ENCODE results near the gene NPW. TPM values are rescaled to one million over a fixed set of nuclear protein-coding genes. Genes with fewer than 3 reads are reported as not detected.

The NPW gene
- total RNA-seq, 4 donors from 2014 or later = not detected

- no peaks in the 10 kb centered on the region for H3K27me3 ChIP-seq
- TF ChIP-seq CTCF (IDR thresholded peaks at IDR 0.05 in 4 of 5, conservative IDR thresholded peaks at IDR 0.05 in 1 of 5) = no peak
- TF ChIP-seq POLR2A (IDR thresholded peaks at IDR 0.05) = no peak
- H3K27ac ChIP-seq = no peak overlapping the region
- H3K4me3 ChIP-seq = no peak overlapping the region
- no peaks in the 10 kb centered on the region for H3K9me3 ChIP-seq
- intact Hi-C loops (cut with DNase I; ENCODE audit: low total_unique reads) (no loop called here), in situ Hi-C loops (cut with MboI; ENCODE audit: low sequenced_read_pairs in 4 of 4) (no loop called here)
- H3K36me3 ChIP-seq = peaks cover 0 to 48% of the 10 kb centered on the region in 2 donors
- peaks cover 8 to 24% of the 10 kb centered on the region in 2 donors for H3K4me1 ChIP-seq
- ATAC-seq = no peak
- no peak for DNase-seq
These were observed 42.4 kb upstream of the NPW start for GRCh38 chr16:1976951-1977874.

- H3K9me3 ChIP-seq = no peaks in the 10 kb centered on the region
- no peak overlapping the region for H3K27ac ChIP-seq
- H3K4me1 ChIP-seq = peaks cover 5 to 18% of the 10 kb centered on the region in 2 donors
- DNase-seq = no peak
- in situ Hi-C loops (cut with MboI; ENCODE audit: low sequenced_read_pairs in 4 of 4) (no loop called here), intact Hi-C loops (cut with DNase I; ENCODE audit: low total_unique reads) (no loop called here)
- peaks cover 0 to 48% of the 10 kb centered on the region in 2 donors for H3K36me3 ChIP-seq
- no peak for TF ChIP-seq CTCF (IDR thresholded peaks at IDR 0.05 in 4 of 5, conservative IDR thresholded peaks at IDR 0.05 in 1 of 5)
- TF ChIP-seq POLR2A (IDR thresholded peaks at IDR 0.05) = no peak
- ATAC-seq = no peak
- H3K4me3 ChIP-seq = no peak overlapping the region
- H3K27me3 ChIP-seq = no peaks in the 10 kb centered on the region
These were observed 41.7 kb upstream of the NPW start for GRCh38 chr16:1977875-1978268.

GRCh38 chr16:1978476-1979120 lies 41.0 kb upstream of the NPW start:
- intact Hi-C loops (cut with DNase I; ENCODE audit: low total_unique reads) (no loop called here), in situ Hi-C loops (cut with MboI; ENCODE audit: low sequenced_read_pairs in 4 of 4) (no loop called here)
- H3K36me3 ChIP-seq = peaks cover 0 to 48% of the 10 kb centered on the region in 2 donors
- no peak for ATAC-seq
- no peaks in the 10 kb centered on the region for H3K27me3 ChIP-seq
- DNase-seq = no peak
- no peak overlapping the region for H3K27ac ChIP-seq
- H3K4me3 ChIP-seq = no peak overlapping the region
- no peaks in the 10 kb centered on the region for H3K9me3 ChIP-seq
- H3K4me1 ChIP-seq = peaks cover 7 to 11% of the 10 kb centered on the region in 2 donors
- TF ChIP-seq CTCF (IDR thresholded peaks at IDR 0.05 in 4 of 5, conservative IDR thresholded peaks at IDR 0.05 in 1 of 5) = no peak
- no peak for TF ChIP-seq POLR2A (IDR thresholded peaks at IDR 0.05)

- no peak for TF ChIP-seq CTCF (IDR thresholded peaks at IDR 0.05 in 4 of 5, conservative IDR thresholded peaks at IDR 0.05 in 1 of 5)
- no peak for TF ChIP-seq POLR2A (IDR thresholded peaks at IDR 0.05)
- Histone ChIP-seq H3K9me3 (no peaks in the 10 kb centered on the region), H3K4me1 (peaks cover 7 to 13% of the 10 kb centered on the region in 2 donors), H3K27me3 (no peaks in the 10 kb centered on the region), H3K27ac (no peak overlapping the region), H3K36me3 (peaks cover 0 to 44% of the 10 kb centered on the region in 2 donors), H3K4me3 (no peak overlapping the region)
- in situ Hi-C loops (cut with MboI; ENCODE audit: low sequenced_read_pairs in 4 of 4) = no loop called here
- ATAC-seq (no peak), DNase-seq (no peak)
- intact Hi-C loops (cut with DNase I; ENCODE audit: low total_unique reads) = loop anchor here (10.0 kb wide), 1 partner anchor 365 kb away; the partner anchor contains the start of genes CRAMP1 and IFT140
These were observed 40.1 kb upstream of the NPW start for GRCh38 chr16:1979271-1980029.

Data from gastrocnemius medialis (tissue), 4 donors.